ENCODE measurements around the gene MYOM1. TPM values are rescaled to one million over a fixed set of nuclear protein-coding genes. Genes with fewer than 3 reads are reported as not detected.

MYOM1 gene
- total RNA-seq, 2 donors from 2014 or later: 6.1 to 6.5 TPM

DNA sequence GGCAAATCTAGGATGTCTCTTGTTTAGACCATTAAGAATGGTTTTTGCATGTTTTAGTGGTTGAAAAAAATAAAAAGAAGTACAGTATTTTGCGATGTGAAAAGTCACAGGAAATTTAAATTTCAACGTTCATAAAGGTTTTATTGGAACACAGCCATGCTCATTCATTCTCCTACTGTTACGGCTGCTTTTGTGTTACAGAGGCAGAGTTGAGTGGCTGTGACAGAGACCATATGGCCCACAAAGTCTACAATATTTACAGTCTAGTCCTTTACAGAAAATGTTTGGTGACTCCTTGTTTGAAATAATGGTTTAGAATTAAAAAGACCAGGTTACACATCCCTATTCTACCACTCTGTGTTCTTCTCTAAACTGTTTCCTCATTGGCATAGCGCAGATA is 48.1 kb downstream of the MYOM1 start:
- Histone ChIP-seq H3K4me1 (replicated peaks) (no peaks in the 10 kb centered on the region), H3K36me3 (no peaks in the 10 kb centered on the region), H3K9me3 (no peaks in the 10 kb centered on the region), H3K27me3 (replicated peaks; ENCODE audit: insufficient read depth) (no peaks in the 10 kb centered on the region), H3K4me3 (no peak overlapping the region), H3K27ac (no peak overlapping the region)
- no peak for TF ChIP-seq POLR2AphosphoS5 (IDR thresholded peaks at IDR 0.05)
- TF ChIP-seq POLR2A (IDR thresholded peaks at IDR 0.05): no peak
- TF ChIP-seq, protein P1, sequence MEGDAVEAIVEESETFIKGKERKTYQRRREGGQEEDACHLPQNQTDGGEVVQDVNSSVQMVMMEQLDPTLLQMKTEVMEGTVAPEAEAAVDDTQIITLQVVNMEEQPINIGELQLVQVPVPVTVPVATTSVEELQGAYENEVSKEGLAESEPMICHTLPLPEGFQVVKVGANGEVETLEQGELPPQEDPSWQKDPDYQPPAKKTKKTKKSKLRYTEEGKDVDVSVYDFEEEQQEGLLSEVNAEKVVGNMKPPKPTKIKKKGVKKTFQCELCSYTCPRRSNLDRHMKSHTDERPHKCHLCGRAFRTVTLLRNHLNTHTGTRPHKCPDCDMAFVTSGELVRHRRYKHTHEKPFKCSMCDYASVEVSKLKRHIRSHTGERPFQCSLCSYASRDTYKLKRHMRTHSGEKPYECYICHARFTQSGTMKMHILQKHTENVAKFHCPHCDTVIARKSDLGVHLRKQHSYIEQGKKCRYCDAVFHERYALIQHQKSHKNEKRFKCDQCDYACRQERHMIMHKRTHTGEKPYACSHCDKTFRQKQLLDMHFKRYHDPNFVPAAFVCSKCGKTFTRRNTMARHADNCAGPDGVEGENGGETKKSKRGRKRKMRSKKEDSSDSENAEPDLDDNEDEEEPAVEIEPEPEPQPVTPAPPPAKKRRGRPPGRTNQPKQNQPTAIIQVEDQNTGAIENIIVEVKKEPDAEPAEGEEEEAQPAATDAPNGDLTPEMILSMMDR (IDR thresholded peaks at IDR 0.05): no peak
- intact Hi-C loops (cut with DNase I): no loop called here
- DNase-seq (ENCODE audit: low spot score): no peak
- 49% methylated on average over 4 of the region's 4 CpGs for WGBS

DNA sequence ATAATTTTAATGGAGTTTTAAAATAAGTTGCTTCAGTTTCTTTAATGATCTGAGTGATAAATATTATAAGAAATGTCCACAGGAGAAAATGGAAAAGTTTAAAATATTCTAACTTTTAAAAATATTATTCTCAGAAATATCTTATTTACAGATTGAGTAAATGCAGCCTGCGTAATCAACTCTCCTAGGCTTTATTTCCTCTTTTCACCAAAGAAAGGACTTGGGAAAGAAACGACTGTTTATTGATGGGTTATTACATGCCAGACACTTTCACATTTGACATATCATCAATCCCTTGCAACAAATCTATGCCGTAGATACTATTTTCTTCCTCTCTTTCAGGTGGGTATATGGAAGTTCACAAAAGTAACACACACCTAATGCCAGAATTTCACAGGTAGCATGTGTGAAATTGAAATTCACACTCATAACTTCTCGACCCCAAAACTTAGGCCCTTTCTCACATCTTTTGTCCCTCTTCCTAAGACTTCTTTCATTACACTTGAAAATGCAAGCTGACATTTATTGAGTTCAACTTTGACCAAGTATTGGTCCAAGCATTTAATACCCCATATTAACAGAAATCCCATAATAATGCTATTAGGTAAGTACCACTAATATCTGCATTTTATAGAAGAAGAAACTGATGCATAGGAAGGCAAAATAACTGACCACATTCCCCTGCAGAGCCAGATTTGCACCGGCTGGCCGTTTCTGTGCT is 49.2 kb downstream of the MYOM1 start:
- TF ChIP-seq POLR2AphosphoS5 (IDR thresholded peaks at IDR 0.05): no peak
- TF ChIP-seq, protein P1 (IDR thresholded peaks at IDR 0.05): no peak
- TF ChIP-seq POLR2A (IDR thresholded peaks at IDR 0.05): no peak
- Histone ChIP-seq H3K27ac (no peak overlapping the region), H3K9me3 (no peaks in the 10 kb centered on the region), H3K36me3 (no peaks in the 10 kb centered on the region), H3K4me1 (replicated peaks) (no peaks in the 10 kb centered on the region), H3K4me3 (no peak overlapping the region), H3K27me3 (replicated peaks; ENCODE audit: insufficient read depth) (no peaks in the 10 kb centered on the region)
- intact Hi-C loops (cut with DNase I): no loop called here
- DNase-seq (ENCODE audit: low spot score): no peak
- WGBS: 85% methylated on average over 6 of the region's 6 CpGs

DNA sequence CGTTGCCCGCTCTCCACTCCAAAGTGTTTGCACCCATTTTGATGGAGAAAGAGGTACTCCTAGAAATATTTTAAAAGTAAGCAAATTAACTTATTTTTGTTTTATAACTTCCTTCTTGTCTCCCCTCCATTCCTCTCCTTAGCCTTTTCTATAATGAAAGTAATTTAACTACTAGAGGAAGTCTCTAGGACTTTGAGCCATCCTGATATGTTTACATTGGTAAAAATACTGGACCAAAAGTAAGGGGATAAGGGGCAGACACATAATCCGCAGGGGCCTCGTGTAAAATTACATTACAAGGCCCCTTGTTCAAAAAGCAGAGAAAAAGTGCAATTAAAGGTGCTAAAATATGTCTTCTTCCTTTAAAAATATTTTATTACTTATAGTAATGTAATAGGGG is 55.4 kb downstream of the MYOM1 start:
- Histone ChIP-seq H3K36me3 (no peaks in the 10 kb centered on the region), H3K9me3 (no peaks in the 10 kb centered on the region), H3K4me3 (no peak overlapping the region), H3K27me3 (replicated peaks; ENCODE audit: insufficient read depth) (no peaks in the 10 kb centered on the region), H3K27ac (no peak overlapping the region), H3K4me1 (replicated peaks) (no peaks in the 10 kb centered on the region)
- TF ChIP-seq POLR2A (IDR thresholded peaks at IDR 0.05): no peak
- TF ChIP-seq, protein P1 (IDR thresholded peaks at IDR 0.05): no peak
- TF ChIP-seq POLR2AphosphoS5 (IDR thresholded peaks at IDR 0.05): no peak
- 74% methylated on average over 4 of the region's 4 CpGs for WGBS
- intact Hi-C loops (cut with DNase I): no loop called here
- no peak for DNase-seq (ENCODE audit: low spot score)

DNA sequence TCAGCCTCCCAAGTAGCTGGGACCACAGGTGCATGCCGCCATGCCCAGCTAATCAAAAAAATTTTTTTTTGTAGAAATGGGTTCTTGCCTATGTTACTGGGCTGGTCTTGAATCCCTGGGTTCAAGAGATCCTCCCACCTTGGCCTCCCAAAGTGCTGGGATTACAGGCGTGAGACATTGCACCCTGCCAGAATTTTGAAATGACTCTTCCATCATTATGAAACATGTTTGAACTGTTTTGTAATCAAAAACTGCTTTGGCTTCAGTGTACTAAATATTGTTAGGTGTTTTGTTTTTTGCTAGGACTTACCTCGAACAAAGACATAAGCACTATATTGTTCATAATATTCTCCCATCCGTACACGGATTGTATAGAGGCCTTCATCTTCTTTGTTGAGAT is 55.8 kb downstream of the MYOM1 start:
- Histone ChIP-seq H3K27ac (no peak overlapping the region), H3K4me1 (replicated peaks) (no peaks in the 10 kb centered on the region), H3K27me3 (replicated peaks; ENCODE audit: insufficient read depth) (no peaks in the 10 kb centered on the region), H3K36me3 (no peaks in the 10 kb centered on the region), H3K4me3 (no peak overlapping the region), H3K9me3 (no peaks in the 10 kb centered on the region)
- no peak for DNase-seq (ENCODE audit: low spot score)
- no peak for TF ChIP-seq POLR2A (IDR thresholded peaks at IDR 0.05)
- no peak for TF ChIP-seq POLR2AphosphoS5 (IDR thresholded peaks at IDR 0.05)
- TF ChIP-seq, protein P1 (IDR thresholded peaks at IDR 0.05): no peak
- WGBS: 75% methylated on average over 5 of the region's 5 CpGs
- intact Hi-C loops (cut with DNase I): no loop called here

DNA sequence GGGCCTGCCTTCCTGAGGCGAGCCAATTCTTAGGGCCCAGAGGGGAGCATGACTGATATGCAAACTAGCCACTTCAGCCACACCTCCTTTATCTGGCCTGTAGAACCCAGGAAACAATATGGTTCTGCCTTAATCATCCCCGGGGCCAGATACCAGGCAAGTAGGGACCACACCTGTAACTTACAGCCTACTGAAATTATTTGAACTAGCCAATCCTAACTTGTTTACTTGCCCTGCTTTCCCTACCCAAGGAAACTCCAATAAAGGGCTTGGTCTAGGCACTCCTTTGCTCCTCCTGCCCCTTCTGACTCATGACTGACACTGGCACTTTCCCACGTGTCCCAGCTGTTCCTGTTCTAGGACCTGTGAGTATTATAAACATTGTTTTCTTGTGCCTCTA is 57.6 kb downstream of the MYOM1 start:
- intact Hi-C loops (cut with DNase I): no loop called here
- Histone ChIP-seq H3K36me3 (no peaks in the 10 kb centered on the region), H3K9me3 (no peaks in the 10 kb centered on the region), H3K4me3 (no peak overlapping the region), H3K4me1 (replicated peaks) (no peaks in the 10 kb centered on the region), H3K27ac (no peak overlapping the region), H3K27me3 (replicated peaks; ENCODE audit: insufficient read depth) (no peaks in the 10 kb centered on the region)
- no peak for DNase-seq (ENCODE audit: low spot score)
- WGBS: 83% methylated on average over 3 of the region's 3 CpGs
- TF ChIP-seq, protein P1 (IDR thresholded peaks at IDR 0.05): no peak
- no peak for TF ChIP-seq POLR2A (IDR thresholded peaks at IDR 0.05)
- TF ChIP-seq POLR2AphosphoS5 (IDR thresholded peaks at IDR 0.05): no peak
